Stimulated activated CD8-positive, alpha-beta memory T cell treated with anti-CD3 and anti-CD28 coated beads, Interleukin-2, amount 100 ng/mL, for 48 hours (primary cell): Measurements from ENCODE around the gene GINS3.
"Not testable (repeated sequence)": the region's sequence is repeated elsewhere in the genome, so short reads cannot be mapped to it uniquely, and the experiment has no call there.

Source experiments
- DNase-seq, 2 donors: peaks; one replicate each; pipeline ENCODE4 v3.0.0-alpha.2; 2020; ENCODE audit warnings: low read depth in 2 of 2

GINS3 gene

DNA sequence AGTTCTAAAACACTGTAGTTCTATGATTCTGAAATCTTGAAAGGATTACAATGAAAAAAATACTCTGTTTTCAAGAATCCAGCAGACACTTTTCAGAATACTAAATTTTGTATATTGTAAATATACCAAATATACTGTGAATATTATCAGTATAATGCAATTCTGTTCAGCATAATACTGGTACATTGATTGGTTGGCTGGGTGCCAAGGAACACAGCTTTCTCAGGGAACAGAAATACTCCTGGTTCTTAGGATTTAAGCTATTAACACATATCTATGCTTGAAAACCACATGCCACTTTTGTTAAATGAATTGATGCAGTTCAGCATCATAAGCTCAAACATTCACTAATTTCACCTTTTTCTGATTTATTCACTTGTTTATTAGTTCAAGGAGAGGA lies 2.5 kb upstream of the GINS3 start:
- no peak for DNase-seq

DNA sequence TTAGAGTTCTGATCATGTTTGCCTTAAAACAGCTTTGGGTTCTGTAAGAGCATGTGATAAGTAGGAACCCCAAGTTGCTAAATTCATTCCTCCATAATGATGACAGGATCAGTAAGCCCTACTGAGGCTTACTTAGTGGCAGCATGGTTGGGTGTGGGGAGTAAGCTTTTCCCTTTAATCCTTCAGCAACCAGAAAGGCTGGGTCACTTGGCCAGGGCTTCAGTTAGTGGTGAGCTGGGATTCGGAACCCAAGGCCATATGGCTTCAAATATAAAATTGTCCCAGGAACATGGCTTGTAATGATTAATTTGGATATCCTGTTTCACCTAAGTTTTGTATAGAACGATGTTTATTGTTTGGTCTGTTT lies 850 bp downstream of the GINS3 start:
- no peak for DNase-seq

DNA sequence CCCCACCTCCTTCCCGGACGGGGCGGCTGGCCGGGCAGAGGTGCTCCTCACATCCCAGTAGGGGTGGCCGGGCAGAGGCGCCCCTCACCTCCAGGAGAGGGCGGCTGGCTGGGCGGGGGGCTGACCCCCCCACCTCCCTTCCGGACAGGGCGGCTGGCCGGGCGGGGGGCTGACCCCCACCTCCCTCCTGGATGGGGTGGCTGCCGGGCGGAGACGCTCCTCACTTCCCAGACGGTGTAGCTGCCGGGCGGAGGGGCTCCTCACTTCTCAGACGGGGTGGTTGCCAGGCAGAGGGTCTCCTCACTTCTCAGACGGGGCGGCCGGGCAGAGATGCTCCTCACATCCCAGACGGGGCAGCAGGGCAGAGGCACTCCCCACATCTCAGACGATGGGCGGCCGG lies 4.6 kb downstream of the GINS3 start:
- DNase-seq, result not testable (repeated sequence)

DNA sequence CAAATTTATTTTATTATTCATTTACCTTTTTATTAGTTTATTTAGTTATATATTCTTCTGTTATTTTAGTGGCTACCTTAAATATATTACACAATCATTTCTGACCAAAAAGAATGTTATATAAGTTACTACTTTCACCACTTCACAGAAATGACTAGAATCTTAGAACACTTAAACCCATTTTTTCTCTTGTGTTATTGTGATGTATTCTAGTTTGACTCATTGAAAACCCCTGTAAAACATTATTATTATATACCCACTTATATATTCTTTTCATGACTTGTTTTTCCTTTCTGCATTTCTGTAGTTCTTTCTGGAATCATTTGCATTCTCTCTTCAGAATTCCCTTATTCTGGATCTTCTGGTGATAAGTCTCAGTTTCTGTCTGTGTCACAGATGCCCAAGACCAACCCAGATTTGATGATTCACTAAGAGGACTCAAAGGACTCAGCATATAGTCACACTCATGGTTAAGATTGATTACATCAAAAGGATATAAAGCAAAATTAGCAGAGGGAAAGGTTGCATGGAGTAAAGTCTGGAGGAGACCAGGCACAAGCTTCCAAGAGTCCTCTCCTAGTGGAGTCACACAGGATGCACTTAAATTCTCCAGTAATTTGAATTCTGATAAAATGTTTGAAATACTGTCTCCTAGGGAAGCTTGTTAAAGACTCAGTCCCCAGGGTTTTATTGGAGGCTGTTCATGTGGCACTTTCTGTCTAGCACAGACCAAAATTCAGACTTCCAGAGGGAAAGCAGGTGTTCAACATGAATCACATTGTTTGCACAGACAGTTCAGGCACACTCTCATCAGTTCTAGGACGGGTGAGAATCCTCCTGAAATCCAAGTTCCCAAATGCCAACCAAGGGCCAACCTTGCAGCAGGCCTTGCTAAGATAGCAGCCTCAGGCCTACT lies 7.7 kb downstream of the GINS3 start:
- no peak for DNase-seq

DNA sequence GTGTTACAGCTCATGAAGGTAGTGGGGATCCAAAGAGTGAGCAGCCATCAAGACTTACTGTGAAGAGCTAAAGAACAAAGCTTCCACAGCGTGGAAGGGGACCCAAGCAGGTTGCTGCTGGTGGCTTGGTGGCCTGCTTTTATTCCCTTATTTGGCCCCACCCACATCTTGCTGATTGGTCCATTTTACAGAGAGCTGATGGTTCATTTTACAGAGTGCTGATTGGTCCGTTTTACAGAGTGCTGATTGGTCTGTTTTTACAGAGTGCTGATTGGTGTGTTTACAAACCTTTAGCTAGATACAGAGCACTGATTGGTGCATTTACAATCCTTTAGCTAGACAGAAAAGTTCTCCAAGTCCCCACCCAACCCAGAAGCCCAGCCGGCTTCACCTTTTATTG lies 9.0 kb downstream of the GINS3 start:
- not testable (repeated sequence) for DNase-seq

DNA sequence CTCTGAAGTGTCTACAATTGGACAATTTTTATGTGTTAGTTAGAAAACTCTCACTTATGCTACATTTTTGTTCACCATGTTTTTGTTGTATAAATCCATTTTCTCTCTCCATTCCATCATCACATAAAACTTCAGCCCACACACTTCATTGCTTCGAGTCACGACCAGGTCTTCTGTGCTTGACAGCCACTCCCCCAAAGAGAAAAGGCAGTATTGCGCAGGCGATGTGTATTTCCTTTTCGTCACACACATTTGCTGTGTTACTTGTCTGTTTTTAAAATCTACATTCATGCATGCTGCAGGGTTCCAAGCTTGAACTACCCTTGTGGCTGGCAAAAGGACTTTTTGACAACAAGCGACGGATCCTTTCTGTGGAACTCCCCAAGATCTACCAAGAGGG lies 10.5 kb downstream of the GINS3 start:
- no peak for DNase-seq

DNA sequence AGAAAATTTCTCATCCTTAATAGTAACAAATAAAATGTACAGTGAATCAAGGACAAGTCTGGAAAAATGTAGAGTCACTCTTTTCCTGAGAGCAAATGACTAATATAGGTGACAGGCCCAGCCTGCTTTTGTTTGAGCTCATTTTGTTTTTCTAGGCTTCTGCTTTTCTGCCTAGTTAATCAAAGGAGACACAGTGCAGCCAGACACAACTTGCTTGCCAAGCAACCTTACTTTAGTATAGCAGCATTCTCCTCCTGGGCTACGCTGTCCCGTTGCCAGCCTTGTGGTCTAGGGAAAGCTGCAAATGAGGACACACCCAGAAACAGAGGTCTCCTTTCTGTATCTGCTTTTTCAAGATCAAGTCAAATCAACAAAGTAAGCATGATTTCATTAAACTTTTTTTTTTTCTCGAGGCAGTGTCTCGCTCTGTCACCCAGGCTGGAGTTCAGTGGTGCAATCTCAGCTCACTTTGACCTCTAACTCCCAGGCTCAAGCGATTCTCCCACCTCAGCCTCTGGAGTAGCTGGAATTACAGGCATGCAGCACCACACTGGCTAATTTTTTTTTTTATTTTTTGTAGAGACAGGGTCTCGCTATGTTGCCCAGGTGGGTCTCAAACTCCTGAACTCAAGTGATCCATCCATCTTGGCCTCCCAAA lies 17.2 kb downstream of the GINS3 start:
- no peak for DNase-seq

DNA sequence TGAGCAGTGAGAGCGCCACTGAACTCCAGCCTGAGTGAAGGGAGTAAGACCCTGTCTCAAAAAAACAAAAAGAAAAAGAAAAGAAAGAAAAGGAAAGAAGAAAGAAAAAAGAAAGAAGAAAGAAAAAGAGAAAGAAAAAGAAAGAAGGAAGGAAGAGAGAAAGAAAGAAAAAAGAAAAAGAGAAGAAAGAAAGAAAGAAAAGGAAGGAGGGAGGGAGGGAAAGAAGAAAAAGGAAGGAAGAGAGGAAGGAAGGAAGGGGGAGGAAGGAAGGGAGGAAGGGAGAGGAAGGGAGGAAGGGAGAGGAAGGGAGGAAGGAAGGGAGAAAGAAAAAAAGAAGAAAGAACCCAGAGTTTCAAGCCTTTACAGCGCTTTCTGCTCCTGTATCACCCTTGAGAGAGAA lies 19.1 kb downstream of the GINS3 start:
- no peak for DNase-seq

DNA sequence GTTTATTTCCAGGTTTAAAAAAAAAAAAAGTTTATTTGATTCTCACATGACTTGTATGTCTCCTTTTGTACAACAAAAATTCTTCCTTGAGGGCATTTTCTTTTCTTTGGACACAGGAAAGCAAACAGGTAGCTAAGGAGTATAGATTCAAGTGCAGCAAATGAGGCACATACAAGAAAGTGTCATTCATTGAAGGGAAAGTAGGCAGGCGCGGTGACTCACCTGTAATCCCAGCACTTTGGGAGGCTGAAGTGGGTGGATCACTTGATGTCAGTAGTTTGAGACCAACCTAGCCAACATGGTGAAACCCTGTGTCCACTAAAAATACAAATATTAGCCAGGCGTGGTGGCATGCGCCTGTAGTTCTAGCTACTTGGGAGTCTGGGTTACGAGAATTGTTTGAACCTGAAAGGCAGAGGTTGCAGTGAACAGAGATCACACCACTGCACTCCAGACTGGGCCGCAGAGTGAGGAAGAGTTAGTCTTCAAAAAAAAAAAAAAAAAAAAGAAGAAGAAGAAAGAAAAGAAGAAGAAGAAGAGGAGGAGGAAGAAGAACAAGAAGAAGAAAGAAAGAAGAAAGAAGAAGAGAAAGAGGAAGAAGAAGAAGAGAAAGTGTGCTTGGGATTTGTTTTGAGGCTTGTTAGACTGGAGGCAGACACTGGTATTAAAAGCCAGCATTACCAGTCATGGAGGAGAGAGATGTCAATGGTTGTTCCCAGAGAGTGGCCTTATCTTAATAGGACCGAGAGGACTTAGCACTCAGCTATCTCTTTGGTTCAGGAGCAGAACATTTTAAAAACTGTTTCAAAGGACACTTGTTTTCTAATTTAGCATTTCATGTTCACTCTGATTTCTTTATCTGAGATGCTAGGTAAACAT lies 19.7 kb downstream of the GINS3 start:
- DNase-seq, result no peak

DNA sequence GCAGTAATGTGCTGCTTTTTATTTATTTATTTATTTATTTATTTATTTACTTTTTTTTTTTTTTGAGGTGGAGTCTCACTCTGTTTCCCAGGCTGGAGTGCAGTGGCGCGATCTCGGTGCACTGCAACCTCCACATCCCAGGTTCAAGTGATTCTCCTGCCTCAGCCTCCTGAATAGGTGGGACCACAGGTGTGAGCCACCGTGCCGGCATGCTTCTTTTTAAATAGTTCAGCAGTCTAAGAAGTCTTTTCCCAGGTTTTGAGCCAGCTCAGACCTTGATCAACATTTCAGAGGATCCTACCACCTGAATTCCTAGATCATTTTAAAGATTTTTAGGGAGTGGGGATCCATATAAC lies 20.3 kb downstream of the GINS3 start:
- not testable (repeated sequence) for DNase-seq

DNA sequence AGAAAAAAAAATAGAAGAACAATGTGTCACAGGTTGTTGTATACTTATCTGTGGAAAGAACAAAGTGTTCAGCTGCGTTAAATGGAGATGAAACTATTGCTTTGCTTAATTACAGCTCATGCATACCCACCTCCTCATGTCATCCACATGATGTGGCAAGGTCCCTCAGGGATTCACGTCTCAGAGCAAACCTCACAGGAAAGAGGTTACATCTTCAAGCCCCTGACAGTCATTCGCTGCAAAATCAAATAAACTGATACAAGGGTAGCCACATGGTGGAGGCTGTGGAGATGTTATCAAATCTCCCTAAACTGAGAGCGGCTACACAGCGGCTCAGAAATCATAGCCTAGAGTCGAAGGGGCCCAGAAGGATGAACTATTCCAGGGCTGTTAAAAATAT lies 21.1 kb downstream of the GINS3 start:
- DNase-seq, result no peak

DNA sequence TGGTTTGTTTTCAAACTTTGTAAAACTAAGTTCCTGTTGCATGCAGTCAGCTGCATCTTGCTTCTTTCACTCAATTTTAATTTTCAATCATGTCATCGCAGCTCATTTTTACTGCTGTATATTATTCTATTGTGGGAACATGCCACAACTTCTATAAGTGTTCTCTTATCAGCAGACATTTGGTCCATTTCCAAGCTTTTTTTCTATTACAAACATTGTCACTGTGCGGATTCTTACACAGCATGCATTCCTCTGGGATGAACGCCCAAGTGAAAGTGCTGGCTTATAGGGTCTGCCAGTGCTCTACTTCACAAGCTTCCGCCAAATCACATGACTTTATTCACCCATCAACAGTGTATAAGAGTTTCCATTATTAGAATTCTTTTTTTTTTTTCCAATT lies 22.7 kb downstream of the GINS3 start:
- no peak for DNase-seq

DNA sequence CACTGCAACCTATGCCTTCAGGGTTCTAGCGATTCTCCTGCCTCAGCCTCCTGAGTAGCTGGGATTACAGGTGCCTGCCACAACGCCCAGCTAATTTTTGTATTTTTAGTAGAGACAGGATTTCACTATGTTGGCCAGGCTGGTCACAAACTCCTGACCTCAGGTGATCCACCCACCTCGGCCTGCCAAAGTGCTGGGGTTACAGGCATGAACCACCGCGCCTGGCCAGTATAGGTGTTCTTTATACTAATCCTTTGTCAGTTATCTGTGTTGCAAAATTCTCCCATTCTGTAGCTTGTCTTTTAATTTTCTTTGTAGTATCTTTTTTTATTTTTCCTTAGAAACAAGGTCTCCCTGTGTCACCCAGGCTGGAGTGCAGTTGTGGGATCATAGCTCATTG lies 23.7 kb downstream of the GINS3 start:
- not testable (repeated sequence) for DNase-seq

DNA sequence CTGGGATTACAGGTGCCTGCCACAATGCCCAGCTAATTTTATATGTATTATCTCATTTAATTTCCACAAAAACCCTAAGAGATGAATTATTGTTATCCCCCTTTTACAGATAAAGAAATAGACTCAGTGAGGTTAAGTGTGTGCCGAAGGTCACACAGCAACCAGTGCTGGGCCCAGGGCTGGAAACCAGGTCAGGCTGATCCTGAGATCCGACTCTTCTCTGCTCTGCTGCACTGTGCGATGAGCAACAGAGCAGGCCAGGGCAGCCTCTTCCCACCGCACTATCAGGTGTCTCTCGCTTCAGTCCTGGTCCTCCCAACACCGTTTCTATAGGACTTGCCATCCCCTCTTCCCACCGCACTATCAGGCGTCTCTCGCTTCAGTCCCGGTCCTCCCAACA lies 24.8 kb downstream of the GINS3 start:
- no peak for DNase-seq

DNA sequence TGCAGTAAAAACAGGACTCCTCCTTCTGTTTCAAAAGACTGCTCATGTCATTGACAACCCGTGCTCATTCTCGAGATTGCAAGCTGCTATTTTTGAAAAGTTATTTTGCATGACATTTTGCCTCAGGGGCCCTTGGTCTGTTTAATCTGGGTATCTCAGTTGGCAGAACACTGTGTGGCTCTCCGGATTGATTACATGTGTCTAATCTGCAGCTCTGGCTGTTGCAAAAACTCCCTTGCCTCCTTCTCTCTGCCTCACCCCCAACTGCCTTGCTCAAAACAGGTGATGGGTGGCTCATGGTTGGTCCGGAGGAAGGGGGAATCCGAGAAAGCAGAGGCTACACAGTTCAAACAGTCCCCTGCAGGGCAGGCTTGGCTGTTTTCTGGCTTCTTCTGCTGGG lies 25.3 kb downstream of the GINS3 start:
- DNase-seq, result no peak

DNA sequence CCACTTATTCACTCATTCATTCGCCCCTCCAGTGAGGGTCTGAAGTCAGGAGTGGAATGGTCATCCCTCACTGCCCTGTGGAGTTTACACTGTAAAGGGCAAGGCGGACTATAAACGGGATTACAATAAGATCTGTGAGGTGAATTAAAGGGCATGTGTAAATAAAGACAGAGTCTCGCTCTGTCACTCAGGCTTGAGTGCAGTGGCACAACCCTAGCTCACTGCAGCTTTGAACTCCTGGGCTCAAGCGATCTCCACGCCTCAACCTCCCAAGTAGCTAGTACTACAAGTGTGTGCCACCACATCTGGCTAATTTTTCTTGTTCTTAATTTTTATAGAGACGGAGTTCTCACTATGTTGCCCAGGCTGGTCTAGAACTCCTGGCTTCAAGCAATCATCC lies 25.8 kb downstream of the GINS3 start:
- no peak for DNase-seq

DNA sequence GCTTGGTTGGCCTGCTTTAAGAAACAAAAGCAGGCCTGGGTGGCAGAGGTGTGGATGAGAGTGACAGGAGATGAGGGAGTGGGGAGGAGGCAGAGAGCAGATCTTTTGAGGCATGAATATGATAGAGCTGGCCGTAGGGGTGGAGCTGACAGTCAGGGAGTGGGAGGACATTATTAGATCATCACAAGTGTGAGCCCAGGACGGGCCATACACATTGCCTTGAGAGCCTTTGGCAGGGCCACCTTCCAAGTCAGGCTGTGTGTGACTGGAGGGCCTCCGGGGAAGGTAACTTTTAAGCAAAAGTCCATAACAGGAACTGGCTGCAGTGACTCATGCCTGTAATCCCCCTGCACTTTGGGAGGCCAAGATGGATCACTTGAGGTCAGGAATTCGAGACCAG lies 26.3 kb downstream of the GINS3 start:
- no peak for DNase-seq

DNA sequence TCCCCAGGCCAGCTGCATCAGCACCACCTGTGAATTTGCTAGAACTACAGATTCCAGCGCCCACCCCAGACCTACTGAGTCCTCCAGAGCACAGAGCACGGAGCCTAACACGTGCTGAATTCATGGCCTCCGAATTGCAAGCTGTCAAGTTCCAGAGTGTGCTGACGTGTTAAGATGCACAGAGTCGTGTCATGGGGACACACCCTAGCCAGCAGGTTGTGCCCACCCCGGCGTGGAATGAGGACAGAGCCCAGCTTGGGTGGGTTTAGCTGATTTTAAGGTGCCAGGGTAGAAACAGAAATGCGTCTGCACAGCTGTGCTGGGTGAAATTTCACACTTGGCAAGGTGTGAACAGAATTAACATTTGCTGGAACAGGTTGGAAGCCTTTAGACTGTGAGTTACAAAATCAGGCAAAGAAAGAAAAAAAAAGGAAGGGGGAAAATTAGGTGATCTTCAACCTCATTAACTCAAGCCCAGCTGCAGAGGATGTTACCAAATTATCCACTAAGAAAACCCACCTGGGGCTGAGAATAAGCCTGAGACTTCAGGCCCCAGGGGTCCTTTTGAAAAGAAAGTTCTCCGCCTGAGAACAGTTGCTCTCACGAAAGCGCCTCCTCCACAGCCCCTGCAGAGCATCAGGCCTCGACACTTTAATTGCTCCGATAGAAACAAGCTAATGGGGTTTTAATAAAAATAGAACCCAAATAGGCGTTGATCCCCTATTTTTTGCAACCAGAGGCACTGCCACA lies 27.1 kb downstream of the GINS3 start:
- no peak for DNase-seq

DNA sequence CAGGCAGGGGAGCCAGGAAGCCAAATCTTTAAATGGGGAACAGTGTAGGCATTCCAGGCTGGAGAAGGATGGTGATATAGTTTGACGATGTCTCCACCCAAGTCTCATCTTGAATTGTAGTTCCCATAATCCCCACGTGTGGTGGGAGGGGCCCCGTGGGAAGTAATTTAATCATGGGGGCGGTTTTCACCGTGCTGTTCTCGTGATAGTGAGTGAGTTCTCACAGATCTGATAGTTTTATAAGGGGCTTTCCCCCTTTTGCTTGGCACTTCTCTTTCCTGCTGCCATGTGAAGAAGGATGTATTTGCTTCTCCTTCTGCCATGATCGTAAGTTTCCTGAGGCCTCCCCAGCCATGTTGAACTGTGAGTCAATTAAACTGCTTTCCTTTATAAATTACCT lies 28.8 kb downstream of the GINS3 start:
- no peak for DNase-seq

DNA sequence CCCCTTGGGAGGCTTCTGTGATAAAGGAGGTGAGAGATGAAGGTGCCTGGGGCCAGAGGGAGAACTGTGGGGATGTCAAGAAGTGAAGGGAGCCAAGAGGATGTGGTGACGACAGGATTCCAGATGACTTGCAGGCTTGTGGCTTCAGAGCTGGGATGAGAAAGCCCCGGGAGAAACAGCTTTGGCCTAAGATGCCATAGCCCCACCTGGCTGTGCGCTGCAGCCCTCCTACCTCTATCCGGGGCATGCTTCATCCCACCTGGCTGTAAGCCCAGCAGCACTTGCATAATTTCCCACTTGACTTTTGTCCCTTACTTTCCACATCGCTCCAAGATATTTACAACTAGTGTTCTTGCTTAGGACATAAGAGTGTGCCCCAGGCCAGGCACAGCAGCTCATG lies 29.3 kb downstream of the GINS3 start:
- no peak for DNase-seq

DNA sequence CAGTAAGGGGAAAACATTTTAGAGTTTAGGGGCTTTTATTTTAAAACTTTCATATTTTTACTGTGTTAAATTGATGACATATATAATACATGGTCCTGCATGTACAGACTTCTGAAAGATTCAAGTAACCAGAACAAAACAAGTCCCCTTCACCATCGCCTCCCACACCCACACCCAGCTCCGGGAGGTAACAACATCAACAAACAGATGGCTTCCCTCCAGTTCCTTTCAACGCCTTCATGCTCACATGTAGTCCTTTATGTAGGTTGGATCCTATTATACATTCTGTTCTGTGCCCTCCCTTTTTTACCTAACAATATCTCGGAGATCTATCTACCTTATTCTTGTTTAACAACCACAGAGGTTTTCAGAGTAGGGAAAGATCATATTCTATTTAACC lies 30.5 kb downstream of the GINS3 start:
- DNase-seq, result no peak

DNA sequence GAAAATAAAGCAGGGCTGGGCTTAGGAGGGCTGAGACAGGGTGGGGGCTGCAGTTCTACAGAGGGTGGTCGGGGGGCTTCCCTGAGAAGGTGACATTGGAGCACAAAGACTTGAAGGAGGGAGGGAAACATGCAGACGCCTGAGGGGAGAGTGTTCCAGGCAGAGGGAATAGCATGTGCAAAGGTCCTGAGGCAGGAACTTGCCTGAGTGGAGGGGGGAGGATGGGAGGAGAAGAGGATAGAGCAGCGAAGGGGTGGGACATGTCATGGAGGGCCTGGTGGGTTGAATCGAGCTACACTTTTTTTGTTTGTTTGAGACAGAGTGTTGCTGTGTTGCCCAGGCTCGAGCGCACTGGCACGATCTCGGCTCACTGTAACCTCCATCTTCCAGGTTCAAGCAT lies 33.0 kb downstream of the GINS3 start:
- no peak for DNase-seq
